Panc1 (cell line): ENCODE data around the gene UNC13C. TPM values are rescaled to one million over a fixed set of nuclear protein-coding genes. Genes with fewer than 3 reads are reported as not detected.

Experiments used
- ATAC-seq: fragments of 200-7000 bp; cut with Tn5 transposase; 2 replicates; pipeline ENCODE4 v1.9.1; 2020; ENCODE audit warnings: mild to moderate bottlenecking, moderate library complexity
- BruUV-seq: library from RNA; stranded (reverse); fragments of 400-500 nt; replicated peaks from 2 replicates; lab custom pipeline; 2021; lab: Mats Ljungman, UMichigan
- CTCF ChIA-PET: fragments of 300-600 bp; sonication (Branson Sonifier 250); formaldehyde crosslinking; loops from one replicate; lab custom pipeline; 2022; ENCODE audit warnings: antibody characterized with exemption; lab: Charles Lee
- POLR2A ChIA-PET: fragments of 300-600 bp; sonication (Branson Sonifier 250); formaldehyde crosslinking; loops from one replicate; lab custom pipeline; 2022; ENCODE audit warnings: antibody characterized with exemption; lab: Charles Lee
- DNase-seq: peaks from one replicate; pipeline ENCODE4 v3.0.0-alpha.2; 2010; ENCODE audit warnings: low read depth, low spot score
- H3K27ac ChIP-seq: 2 replicates; pipeline ENCODE4 v1.5.1; 2011; ENCODE audit warnings: mild to moderate bottlenecking, low read length, inconsistent platforms
- H3K27me3 ChIP-seq: fragments of 200-500 bp; sonication (Bioruptor generic); 2 replicates; pipeline ENCODE4 v1.6.0; 2014; ENCODE audit warnings: low read length, inconsistent platforms; ENCODE audit not compliant: control insufficient read depth, insufficient read depth
- H3K36me3 ChIP-seq: fragments of 200-500 bp; sonication (Bioruptor generic); 2 replicates; pipeline ENCODE4 v1.5.1; 2014; ENCODE audit warnings: inconsistent platforms, mild to moderate bottlenecking, low read length, moderate library complexity; ENCODE audit not compliant: control insufficient read depth, insufficient read depth
- H3K4me1 ChIP-seq: 2 replicates; pipeline ENCODE4 v1.5.1; 2011; ENCODE audit warnings: inconsistent platforms, mild to moderate bottlenecking, low read length, moderate library complexity; ENCODE audit not compliant: control insufficient read depth, insufficient read depth
- H3K4me3 ChIP-seq, 2 experiments: 2 replicates each; pipeline ENCODE4 v1.5.1; 2011 to 2012; ENCODE audit warnings: low read depth in 2 of 2, low read length in 2 of 2, mild to moderate bottlenecking in 2 of 2, inconsistent platforms in 1 of 2, moderate library complexity in 1 of 2
- H3K9me3 ChIP-seq: fragments of 200-500 bp; sonication (Bioruptor generic); 2 replicates; pipeline ENCODE4 v1.5.1; 2014; ENCODE audit warnings: low read depth, mild to moderate bottlenecking, inconsistent platforms, low read length, moderate library complexity; ENCODE audit not compliant: control insufficient read depth, insufficient read depth
- CTCF ChIP-seq: fragments of 450-650 bp; IDR thresholded peaks from 2 replicates; pipeline ENCODE4 v1.5.1; 2017; ENCODE audit warnings: mild to moderate bottlenecking
- POLR2AphosphoS5 ChIP-seq: IDR thresholded peaks from 2 replicates; pipeline ENCODE4 v1.6.1; 2012; ENCODE audit warnings: mild to moderate bottlenecking, low read depth, low read length, moderate library complexity
- SIN3A ChIP-seq: IDR thresholded peaks from 2 replicates; pipeline ENCODE4 v1.6.1; 2012; ENCODE audit warnings: low read depth, mild to moderate bottlenecking, low read length, moderate library complexity, borderline replicate concordance; ENCODE audit not compliant: insufficient read depth
- TCF7L2 ChIP-seq: IDR thresholded peaks from 2 replicates; pipeline ENCODE4 v1.6.1; 2011; ENCODE audit warnings: mild to moderate bottlenecking, low read depth, low read length, inconsistent platforms
- in situ Hi-C: cut with HindIII; loops from 2 replicates; pipeline ENCODE4 v1.10.0; 2016; ENCODE audit warnings: low sequenced_read_pairs, low pct_unique_long_range_greater_than_20kb
- intact Hi-C: fragments of 100-400 bp; cut with micrococcal nuclease; formaldehyde crosslinking; loops from one replicate; pipeline ENCODE4 v1.10.0; 2022; ENCODE audit not compliant: unreplicated experiment
- total RNA-seq: library from RNA; stranded (reverse); gene quantifications from one replicate; pipeline ENCODE4 v1.2.1, GENCODE V29; 2021; ENCODE audit not compliant: unreplicated experiment
- TF ChIP-seq, protein P1 (sequence below), 2 experiments: IDR thresholded peaks; 2 replicates each; pipeline ENCODE4 v1.6.1; 2011 to 2012; ENCODE audit warnings: low read depth in 2 of 2, control low read depth in 1 of 2, low read length in 1 of 2, mild to moderate bottlenecking in 1 of 2, moderate library complexity in 1 of 2; ENCODE audit not compliant: insufficient read depth in 1 of 2

UNC13C gene
- total RNA-seq, 1 experiment from 2014 or later, result not detected

DNA sequence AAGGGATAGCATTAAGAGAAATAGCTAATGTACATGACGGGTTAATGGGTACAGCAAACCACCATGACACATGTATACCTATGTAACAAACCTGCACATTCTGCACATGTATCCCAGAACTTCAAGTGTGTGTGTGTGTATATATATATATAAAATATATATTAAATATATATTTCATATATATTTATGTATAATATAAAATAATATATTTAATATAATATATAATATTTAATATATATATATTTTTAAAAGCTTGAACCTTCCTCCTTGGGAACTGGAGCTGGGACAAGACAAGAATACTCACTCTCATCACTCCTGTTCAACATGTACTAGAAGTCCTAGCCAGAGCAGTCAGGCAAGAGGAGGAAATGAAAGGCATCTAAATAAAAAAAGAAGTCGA lies 149.3 kb downstream of the UNC13C start:
- CTCF ChIA-PET, result no interaction called here
- intact Hi-C loops, result no loop called here

DNA sequence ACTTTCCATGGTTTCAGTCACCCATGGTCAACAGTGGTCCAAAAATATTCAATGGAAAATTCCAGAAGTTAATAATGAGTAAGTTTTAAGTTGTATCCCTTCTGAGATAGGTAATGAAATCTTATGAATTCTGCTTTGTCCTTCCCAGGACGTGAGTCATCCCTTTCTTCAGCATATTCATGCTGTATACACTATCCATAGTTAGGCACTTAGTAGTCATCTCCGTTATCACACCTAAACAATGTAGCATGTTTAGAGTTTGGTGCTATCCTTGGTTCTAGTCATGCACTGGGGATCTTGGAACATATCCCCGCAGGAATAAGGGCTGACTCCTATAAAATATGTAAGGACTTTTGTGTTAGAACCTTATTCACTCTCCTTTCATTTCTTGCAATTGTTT lies 153.2 kb downstream of the UNC13C start:
- no peak for DNase-seq
- Histone ChIP-seq H3K9me3 (no peaks in the 10 kb centered on the region; the same call in 1 of the 2 replicates), H3K27me3 (no peaks in the 10 kb centered on the region), H3K36me3 (no peaks in the 10 kb centered on the region), H3K4me3 (no peak overlapping the region), H3K4me1 (no peaks in the 10 kb centered on the region), H3K27ac (no peak overlapping the region)
- TF ChIP-seq, protein P1, sequence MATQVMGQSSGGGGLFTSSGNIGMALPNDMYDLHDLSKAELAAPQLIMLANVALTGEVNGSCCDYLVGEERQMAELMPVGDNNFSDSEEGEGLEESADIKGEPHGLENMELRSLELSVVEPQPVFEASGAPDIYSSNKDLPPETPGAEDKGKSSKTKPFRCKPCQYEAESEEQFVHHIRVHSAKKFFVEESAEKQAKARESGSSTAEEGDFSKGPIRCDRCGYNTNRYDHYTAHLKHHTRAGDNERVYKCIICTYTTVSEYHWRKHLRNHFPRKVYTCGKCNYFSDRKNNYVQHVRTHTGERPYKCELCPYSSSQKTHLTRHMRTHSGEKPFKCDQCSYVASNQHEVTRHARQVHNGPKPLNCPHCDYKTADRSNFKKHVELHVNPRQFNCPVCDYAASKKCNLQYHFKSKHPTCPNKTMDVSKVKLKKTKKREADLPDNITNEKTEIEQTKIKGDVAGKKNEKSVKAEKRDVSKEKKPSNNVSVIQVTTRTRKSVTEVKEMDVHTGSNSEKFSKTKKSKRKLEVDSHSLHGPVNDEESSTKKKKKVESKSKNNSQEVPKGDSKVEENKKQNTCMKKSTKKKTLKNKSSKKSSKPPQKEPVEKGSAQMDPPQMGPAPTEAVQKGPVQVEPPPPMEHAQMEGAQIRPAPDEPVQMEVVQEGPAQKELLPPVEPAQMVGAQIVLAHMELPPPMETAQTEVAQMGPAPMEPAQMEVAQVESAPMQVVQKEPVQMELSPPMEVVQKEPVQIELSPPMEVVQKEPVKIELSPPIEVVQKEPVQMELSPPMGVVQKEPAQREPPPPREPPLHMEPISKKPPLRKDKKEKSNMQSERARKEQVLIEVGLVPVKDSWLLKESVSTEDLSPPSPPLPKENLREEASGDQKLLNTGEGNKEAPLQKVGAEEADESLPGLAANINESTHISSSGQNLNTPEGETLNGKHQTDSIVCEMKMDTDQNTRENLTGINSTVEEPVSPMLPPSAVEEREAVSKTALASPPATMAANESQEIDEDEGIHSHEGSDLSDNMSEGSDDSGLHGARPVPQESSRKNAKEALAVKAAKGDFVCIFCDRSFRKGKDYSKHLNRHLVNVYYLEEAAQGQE (IDR thresholded peaks at IDR 0.05; ENCODE audit: insufficient read depth in 1 of 2, low read depth in 2 of 2, low read length in 1 of 2), result no peak
- TF ChIP-seq CTCF, result no peak
- TF ChIP-seq SIN3A, result no peak
- no peak for TF ChIP-seq TCF7L2
- TF ChIP-seq POLR2AphosphoS5, result no peak
- ATAC-seq, result no peak
- intact Hi-C loops (no loop called here), in situ Hi-C loops (no loop called here)
- CTCF ChIA-PET, result no interaction called here
- no TSS peak for BruUV-seq
- POLR2A ChIA-PET, result no interaction called here

More for the DNA sequence above, 149.3 kb downstream of the UNC13C start:
- DNase-seq, result no peak
- in situ Hi-C loops, result no loop called here
- TF ChIP-seq CTCF (no peak), SIN3A (no peak), POLR2AphosphoS5 (no peak), TCF7L2 (no peak)
- TF ChIP-seq, protein P1 (IDR thresholded peaks at IDR 0.05; ENCODE audit: insufficient read depth in 1 of 2, low read depth in 2 of 2, low read length in 1 of 2), result no peak
- no peak overlapping the region for H3K27ac ChIP-seq
- H3K9me3 ChIP-seq, result no peaks in the 10 kb centered on the region; the same call in 1 of the 2 replicates
- ATAC-seq, result no peak
- no peaks in the 10 kb centered on the region for H3K36me3 ChIP-seq
- no TSS peak for BruUV-seq
- H3K4me1 ChIP-seq, result no peaks in the 10 kb centered on the region
- POLR2A ChIA-PET, result no interaction called here
- H3K4me3 ChIP-seq, result no peak overlapping the region
- H3K27me3 ChIP-seq, result no peaks in the 10 kb centered on the region
